Measurements from ENCODE around the gene HSF4.

Gene HSF4

DNA sequence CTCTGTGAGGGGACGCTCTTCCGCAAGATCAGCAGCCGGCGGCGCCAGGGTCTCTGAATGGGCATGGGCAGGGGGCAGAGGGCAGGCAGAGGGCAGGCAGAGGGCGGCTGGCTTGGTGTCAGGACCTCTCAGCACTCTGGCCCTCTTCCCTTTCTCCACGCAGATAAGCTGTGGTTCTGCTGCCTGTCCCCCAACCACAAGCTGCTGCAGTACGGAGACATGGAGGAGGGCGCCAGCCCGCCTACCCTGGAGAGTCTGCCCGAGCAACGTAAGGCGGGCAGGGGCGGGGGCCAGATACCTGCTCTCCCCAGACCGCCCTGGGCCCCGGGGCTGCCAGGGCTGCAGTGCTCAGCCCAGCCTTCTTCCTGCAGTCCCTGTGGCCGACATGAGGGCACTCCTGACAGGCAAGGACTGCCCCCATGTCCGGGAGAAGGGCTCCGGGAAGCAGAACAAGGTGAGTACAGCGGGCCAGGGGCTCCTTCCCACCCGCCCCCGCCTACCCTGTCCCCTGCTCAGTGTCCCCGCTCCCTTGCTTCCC is 38.5 kb downstream of the HSF4 start:
- no peaks in the 10 kb centered on the region; the same call in 1 of the 2 replicates for H3F3A ChIP-seq (ENCODE audit: control insufficient read depth, insufficient read depth)
- H3K36me3 ChIP-seq (ENCODE audit: control insufficient read depth, low read length) = peaks cover 53% of the 10 kb centered on the region
- no peaks in the 10 kb centered on the region for H4K20me1 ChIP-seq (ENCODE audit: control insufficient read depth, insufficient read depth, low read depth, low read length)
- H3K27me3 ChIP-seq (ENCODE audit: control insufficient read depth, low read length) = no peaks in the 10 kb centered on the region
- H3K4me3 ChIP-seq (ENCODE audit: low read length) = no peak overlapping the region
- H3K9me3 ChIP-seq (ENCODE audit: control insufficient read depth, insufficient read depth, low read length) = no peaks in the 10 kb centered on the region
- H3K4me1 ChIP-seq (ENCODE audit: control insufficient read depth, low read length) = no peaks in the 10 kb centered on the region
- no peaks in the 10 kb centered on the region for H3K79me2 ChIP-seq (ENCODE audit: control insufficient read depth, low read length)
- no peak overlapping the region for H3K27ac ChIP-seq (ENCODE audit: low read depth, low read length)
- no peaks in the 10 kb centered on the region for H3K9me2 ChIP-seq (replicated peaks; ENCODE audit: control insufficient read depth, low read length)
- TF ChIP-seq EZH2phosphoT487 (IDR thresholded peaks at IDR 0.05; ENCODE audit: borderline replicate concordance, low read length) = no peak
- TF ChIP-seq, protein P1, sequence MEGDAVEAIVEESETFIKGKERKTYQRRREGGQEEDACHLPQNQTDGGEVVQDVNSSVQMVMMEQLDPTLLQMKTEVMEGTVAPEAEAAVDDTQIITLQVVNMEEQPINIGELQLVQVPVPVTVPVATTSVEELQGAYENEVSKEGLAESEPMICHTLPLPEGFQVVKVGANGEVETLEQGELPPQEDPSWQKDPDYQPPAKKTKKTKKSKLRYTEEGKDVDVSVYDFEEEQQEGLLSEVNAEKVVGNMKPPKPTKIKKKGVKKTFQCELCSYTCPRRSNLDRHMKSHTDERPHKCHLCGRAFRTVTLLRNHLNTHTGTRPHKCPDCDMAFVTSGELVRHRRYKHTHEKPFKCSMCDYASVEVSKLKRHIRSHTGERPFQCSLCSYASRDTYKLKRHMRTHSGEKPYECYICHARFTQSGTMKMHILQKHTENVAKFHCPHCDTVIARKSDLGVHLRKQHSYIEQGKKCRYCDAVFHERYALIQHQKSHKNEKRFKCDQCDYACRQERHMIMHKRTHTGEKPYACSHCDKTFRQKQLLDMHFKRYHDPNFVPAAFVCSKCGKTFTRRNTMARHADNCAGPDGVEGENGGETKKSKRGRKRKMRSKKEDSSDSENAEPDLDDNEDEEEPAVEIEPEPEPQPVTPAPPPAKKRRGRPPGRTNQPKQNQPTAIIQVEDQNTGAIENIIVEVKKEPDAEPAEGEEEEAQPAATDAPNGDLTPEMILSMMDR (IDR thresholded peaks at IDR 0.05; ENCODE audit: low read depth, low read length, poor library complexity, severe bottlenecking) = no peak
- H3K4me2 ChIP-seq (ENCODE audit: low read length) = no peak overlapping the region

- Histone ChIP-seq H3K27me3 (ENCODE audit: control insufficient read depth, low read length) (no peaks in the 10 kb centered on the region), H3K27ac (ENCODE audit: low read depth, low read length) (no peak overlapping the region), H3K4me3 (ENCODE audit: low read length) (no peak overlapping the region), H3K4me1 (ENCODE audit: control insufficient read depth, low read length) (no peaks in the 10 kb centered on the region), H3K36me3 (ENCODE audit: control insufficient read depth, low read length) (peaks cover 42% of the 10 kb centered on the region), H3K9me3 (ENCODE audit: control insufficient read depth, insufficient read depth, low read length) (no peaks in the 10 kb centered on the region), H4K20me1 (ENCODE audit: control insufficient read depth, insufficient read depth, low read depth, low read length) (no peaks in the 10 kb centered on the region), H3K79me2 (ENCODE audit: control insufficient read depth, low read length) (no peaks in the 10 kb centered on the region), H3K9me2 (replicated peaks; ENCODE audit: control insufficient read depth, low read length) (no peaks in the 10 kb centered on the region), H3F3A (ENCODE audit: control insufficient read depth, insufficient read depth) (no peaks in the 10 kb centered on the region; the same call in 1 of the 2 replicates), H3K4me2 (ENCODE audit: low read length) (no peak overlapping the region)
- TF ChIP-seq, protein P1 (IDR thresholded peaks at IDR 0.05; ENCODE audit: low read depth, low read length, poor library complexity, severe bottlenecking) = no peak
- no peak for TF ChIP-seq EZH2phosphoT487 (IDR thresholded peaks at IDR 0.05; ENCODE audit: borderline replicate concordance, low read length)
These were observed 39.5 kb downstream of the HSF4 start for GRCh38 chr16:67204076-67204475.

GRCh38 chr16:67206129-67206837 is 41.7 kb downstream of the HSF4 start:
- Histone ChIP-seq H3K9me2 (replicated peaks; ENCODE audit: control insufficient read depth, low read length) (no peaks in the 10 kb centered on the region), H3F3A (ENCODE audit: control insufficient read depth, insufficient read depth) (no peaks in the 10 kb centered on the region; the same call in 1 of the 2 replicates), H4K20me1 (ENCODE audit: control insufficient read depth, insufficient read depth, low read depth, low read length) (no peaks in the 10 kb centered on the region), H3K4me3 (ENCODE audit: low read length) (no peak overlapping the region), H3K36me3 (ENCODE audit: control insufficient read depth, low read length) (peaks cover 27% of the 10 kb centered on the region), H3K27me3 (ENCODE audit: control insufficient read depth, low read length) (no peaks in the 10 kb centered on the region), H3K4me1 (ENCODE audit: control insufficient read depth, low read length) (no peaks in the 10 kb centered on the region), H3K4me2 (ENCODE audit: low read length) (no peak overlapping the region), H3K27ac (ENCODE audit: low read depth, low read length) (no peak overlapping the region), H3K79me2 (ENCODE audit: control insufficient read depth, low read length) (no peaks in the 10 kb centered on the region), H3K9me3 (ENCODE audit: control insufficient read depth, insufficient read depth, low read length) (no peaks in the 10 kb centered on the region)
- TF ChIP-seq, protein P1 (IDR thresholded peaks at IDR 0.05; ENCODE audit: low read depth, low read length, poor library complexity, severe bottlenecking) = no peak
- TF ChIP-seq EZH2phosphoT487 (IDR thresholded peaks at IDR 0.05; ENCODE audit: borderline replicate concordance, low read length) = no peak

Data from DOHH2 (cell line).